Stimulated activated CD4-positive, alpha-beta T cell treated with anti-CD3 and anti-CD28 coated beads, Interleukin-12 subunit alpha, Interleukin-12 subunit beta, amount 100 ng/mL, for 24 hours (primary cell): ENCODE data around the gene CPS1.

Experiments used
- DNase-seq, 2 experiments: peaks; one replicate each; pipeline ENCODE4 v3.0.0-alpha.2; 2020; ENCODE audit warnings: low read depth in 2 of 2

Gene CPS1

GRCh38 chr2:210556329-210556980 is at the start of gene CPS1:
Gene CPS1 (plus strand): TSS chr2:210556599. CDS start chr2:210556734, 135 bp downstream.
- DNase-seq = no peak

DNA sequence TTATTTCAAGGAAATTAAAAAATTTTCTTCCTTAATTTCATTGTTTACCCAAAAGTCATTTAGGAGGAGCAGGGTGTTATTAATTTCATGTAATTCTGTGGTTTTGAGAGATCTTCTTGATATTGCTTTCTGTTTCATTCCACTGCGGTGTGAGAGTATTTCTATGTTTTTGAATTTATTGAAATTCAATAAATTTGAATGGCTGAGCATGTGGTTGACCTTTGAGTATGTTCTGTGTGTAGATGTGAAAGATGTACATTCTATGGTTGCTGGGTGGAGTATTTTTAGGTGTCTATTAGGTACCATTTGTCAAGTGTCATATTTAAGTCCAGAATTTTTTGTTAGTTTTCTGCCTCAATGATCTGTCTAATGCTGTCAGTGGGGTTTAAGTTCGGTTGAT is 40.5 kb upstream of the CPS1 start:
- no peak for DNase-seq

DNA sequence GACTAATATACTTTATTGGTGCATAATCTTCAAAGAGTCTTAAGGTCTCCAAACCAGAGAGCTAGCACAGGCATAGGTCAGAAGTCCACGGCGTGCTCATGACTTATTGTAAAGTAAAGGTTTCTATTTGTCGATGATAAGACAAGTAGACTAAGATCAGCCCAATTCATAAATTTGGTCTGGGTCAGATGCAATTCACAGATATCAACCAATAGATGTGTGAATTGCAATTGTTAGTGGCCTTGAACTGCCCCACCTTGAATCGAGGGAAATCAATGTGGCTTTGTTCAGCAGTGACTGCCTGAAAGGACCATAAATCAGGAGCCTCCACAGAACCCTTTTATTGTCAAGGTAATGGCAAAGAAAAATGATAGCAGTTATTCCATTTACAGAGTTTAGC is 39.1 kb upstream of the CPS1 start:
- DNase-seq = no peak

- DNase-seq = no peak
Measured at GRCh38 chr2:210519594-210519993, 36.8 kb upstream of the CPS1 start.

DNA sequence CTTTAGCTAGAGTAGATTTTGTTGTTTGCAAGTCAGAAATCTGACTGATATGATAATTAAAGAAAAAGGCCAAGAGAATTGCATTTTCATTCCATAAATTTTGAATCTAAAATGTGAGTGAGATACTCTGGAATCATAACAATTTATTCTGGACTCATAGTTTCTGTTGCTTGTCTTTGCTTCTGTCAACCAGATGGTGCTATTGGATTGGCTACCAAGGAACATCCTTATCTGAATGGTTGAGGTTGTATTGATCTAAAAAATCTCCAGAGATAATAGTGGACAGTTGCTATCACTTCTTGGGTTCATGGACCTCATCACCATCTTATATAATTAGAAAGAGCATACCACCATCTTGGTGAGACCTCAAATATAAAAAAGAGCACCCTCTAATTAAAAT is 34.0 kb upstream of the CPS1 start:
- no peak for DNase-seq

- no peak for DNase-seq
Measured at GRCh38 chr2:210523650-210524289, 32.6 kb upstream of the CPS1 start.

DNA sequence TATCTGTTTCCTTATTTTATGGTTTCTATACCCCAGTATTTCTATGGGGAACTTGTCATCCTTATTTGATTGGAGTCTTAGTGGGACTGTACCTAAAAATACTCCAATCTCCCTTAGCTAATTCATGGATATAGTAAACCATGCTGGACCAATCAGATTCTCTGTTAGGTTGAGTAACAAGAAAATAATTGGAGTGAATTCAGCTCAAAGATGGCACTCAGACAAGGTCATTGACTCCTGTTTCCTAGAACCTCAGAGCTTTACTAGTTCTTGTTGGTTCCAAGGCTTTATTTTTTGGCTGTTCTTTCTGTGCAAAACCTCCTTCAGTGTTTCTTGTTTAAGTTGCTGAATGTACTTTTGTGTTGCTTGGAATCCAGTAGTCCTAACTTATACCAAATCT is 31.9 kb upstream of the CPS1 start:
- DNase-seq = no peak

DNA sequence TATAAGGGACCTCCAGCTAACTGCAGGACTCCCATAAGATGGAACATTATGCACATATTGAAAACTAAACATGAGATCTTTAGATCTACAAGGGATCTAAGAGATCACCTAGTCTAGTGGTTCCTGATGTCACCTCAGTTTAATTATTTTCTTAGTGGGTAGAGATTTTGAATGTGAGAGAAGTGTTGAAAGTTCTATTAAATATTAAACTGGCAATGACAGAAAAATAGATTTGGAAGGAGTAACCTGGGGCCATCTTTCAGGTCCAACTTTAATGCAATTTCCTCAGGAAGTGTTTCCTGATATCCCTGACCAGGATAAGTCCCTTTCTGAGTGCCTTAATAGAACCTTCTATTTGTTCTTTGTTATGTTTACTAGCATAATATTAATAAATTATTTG is 29.1 kb upstream of the CPS1 start:
- no peak for DNase-seq

- no peak for DNase-seq
Measured at GRCh38 chr2:210528716-210529115, 27.7 kb upstream of the CPS1 start.

GRCh38 chr2:210531050-210531449 is 25.3 kb upstream of the CPS1 start:
- no peak for DNase-seq

- DNase-seq = no peak
Measured at GRCh38 chr2:210531482-210531881, 24.9 kb upstream of the CPS1 start.

DNA sequence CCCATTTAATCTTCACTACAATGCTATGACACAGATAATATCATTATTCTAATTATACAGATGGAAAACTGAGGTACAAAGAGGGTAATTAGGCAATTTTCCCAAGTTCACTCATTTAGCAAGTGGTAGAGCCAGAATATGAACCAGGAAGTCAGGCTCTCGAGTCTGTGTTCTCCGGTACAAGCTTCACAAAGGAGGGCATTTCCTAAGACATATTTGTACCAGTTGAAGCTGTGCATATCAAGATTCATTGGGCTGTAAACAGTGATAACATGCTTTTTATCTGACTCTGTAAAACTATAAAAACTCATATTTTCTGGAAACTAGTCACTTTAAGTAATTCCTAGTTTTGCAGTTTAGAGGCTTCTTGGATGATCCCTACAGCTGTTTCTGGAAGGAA is 23.0 kb upstream of the CPS1 start:
- DNase-seq = no peak

GRCh38 chr2:210534879-210535278 is 21.5 kb upstream of the CPS1 start:
- no peak for DNase-seq

DNA sequence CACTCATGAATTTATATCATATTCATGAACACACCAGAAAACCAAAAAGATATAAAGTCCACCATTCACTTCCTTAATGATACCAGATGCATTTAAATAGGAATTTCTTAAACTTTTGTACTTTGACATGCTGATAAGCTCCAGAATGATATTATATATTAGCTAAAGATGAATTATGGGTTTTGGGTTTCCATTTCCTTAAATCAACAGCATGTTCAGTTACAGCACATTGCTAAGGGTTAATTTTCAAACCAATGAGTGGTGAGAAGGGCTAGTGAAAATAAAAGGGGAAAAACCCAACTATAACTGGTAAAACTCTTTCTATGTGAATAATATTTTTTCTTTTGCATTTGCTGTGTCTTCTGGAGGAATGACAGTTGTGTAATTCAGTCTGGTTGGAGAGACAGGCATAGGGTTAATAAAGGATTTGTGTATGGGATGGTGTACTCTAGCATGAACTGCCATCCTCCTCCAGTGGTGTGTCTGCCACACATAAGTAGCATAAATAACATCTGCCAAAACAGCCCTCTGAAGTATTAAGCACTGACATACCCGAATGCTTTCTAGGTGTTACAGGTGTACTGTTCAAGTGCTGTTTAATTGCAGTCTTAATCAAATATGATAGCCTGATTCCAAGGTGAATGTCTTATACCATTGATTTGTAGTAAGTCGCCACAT is 19.3 kb upstream of the CPS1 start:
- DNase-seq = no peak

- DNase-seq = no peak
Measured at GRCh38 chr2:210539035-210539434, 17.4 kb upstream of the CPS1 start.

- DNase-seq = no peak
Measured at GRCh38 chr2:210539578-210540416, 16.6 kb upstream of the CPS1 start.

DNA sequence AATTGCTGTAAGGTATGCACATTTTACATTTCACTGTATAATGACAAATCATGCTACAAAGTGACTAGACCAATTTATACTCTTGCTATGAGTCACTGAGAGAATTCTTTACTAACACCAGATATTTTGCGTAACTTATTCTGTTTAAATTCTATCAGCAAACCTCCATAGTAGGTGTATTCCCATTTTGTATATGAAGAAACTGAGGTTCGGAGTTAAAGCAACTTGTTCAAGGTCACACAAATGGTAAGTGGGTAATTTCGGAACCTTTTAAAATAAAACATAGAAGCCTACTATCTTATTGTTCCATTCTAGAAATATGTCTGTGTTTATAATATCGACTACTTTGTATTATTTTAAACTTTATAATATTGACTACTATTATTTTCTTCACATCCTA is 15.9 kb upstream of the CPS1 start:
- DNase-seq = no peak

GRCh38 chr2:210540900-210541289 is 15.5 kb upstream of the CPS1 start:
- DNase-seq = no peak

DNA sequence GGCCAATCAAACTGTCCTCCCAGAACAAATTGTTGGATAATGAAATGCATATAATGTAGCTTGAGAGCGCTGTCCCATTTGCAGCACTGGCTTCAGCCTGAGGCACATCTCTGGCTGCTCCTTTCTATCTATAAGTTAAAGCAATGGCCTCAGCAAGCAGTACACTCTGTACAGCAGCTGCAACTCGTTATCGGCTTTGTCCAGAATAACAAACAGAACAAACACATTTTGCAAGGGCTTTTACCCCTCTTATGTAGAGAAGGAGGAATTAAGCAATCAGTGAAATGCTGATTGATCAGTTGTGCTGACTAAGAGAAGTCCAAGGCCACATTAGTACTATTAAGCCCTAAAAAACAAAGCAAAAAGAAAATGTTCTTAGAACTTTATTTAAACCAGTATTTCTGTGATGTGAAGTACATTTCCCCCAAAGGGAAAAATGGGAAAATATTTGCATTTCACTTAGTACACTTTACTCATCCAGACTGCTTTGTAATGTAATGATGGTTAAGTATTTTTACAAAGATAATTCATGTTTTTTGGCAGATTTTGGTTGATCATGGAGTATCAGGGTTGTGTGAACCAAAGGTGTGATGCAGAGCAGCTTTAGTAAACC is 15.0 kb upstream of the CPS1 start:
- DNase-seq = no peak

DNA sequence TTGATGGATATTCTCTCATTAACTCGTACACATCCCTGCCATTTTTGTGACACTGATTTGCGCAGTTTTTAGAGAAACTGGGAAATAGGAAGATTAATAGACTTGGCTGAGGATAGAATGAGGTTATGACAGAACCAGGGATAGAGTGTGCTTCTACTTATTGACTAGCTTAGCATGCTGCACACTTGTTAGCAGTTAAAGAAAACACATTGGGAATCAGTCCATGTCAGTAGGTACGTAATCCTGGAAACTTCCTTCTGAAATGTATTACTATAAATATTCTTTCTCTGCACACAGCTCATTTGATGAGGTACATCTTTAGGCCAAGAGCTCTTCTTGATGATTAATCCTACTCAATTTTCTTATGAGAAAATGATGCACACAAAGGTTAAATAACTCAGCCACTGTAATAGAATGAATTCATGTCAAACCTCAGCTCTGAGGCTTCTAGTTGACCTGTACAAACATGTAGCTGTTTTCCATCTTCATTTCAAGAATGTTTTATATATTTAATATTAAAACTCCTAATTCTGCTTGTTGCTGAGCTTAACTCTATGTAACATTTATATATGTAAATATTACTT is 12.3 kb upstream of the CPS1 start:
- no peak for DNase-seq

DNA sequence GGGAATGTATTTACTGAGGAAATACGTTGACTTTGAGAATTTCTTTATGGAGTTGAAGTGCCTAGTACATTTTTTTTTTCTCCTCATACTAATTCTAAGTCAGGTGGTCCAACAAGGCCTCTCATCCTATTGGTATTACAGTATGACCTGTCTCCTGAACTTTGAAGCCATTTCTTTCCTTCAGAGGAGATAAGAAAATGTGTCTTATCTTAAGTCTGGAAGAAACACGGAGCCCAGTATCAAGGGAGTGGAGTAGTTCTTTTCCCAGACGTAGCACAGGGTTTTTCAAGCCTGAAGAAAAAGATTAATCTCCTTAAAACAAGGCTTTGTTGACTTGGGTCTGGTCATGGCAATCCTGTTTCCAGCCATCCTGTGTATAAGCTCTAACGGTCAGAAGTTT is 11.6 kb upstream of the CPS1 start:
- DNase-seq = no peak
